GM04503 (cell line): Measurements from ENCODE around the gene IFRD1.
A peak's percentile ranks its signal among the peaks of the same experiment; 100 is the strongest.

Experiments
- DNase-seq: peaks from one replicate; pipeline ENCODE4 v3.0.0-alpha.2; 2012; ENCODE audit warnings: low read depth

Gene IFRD1

GRCh38 chr7:112449902-112450806 is at the start of gene IFRD1:
Gene IFRD1, plus strand, starts transcription at chr7:112450460. Its CDS starts 229 bp downstream, at chr7:112450689.
- peak; percentile 85 for DNase-seq

- no peak for DNase-seq
These were observed 45.9 kb upstream of the IFRD1 start for GRCh38 chr7:112404321-112404720.

DNA sequence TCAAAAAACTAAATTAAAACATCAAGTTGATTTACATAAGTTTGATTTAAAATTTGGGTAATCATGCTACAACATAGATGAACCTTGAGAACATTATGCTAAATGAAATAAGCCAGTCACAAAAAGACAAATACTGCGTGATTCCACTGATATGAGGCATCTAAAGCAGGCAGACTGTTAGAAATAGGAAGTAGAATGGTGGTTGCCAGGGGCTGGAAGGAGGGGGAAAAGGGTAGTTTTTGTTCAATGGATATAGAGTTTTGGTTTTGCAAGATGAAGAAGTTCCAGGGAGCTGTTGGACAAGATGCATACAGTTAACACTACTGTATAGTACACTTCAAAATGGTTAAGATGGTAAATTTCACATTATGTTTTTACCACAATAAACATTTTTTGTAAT is 45.0 kb upstream of the IFRD1 start:
- no peak for DNase-seq

DNA sequence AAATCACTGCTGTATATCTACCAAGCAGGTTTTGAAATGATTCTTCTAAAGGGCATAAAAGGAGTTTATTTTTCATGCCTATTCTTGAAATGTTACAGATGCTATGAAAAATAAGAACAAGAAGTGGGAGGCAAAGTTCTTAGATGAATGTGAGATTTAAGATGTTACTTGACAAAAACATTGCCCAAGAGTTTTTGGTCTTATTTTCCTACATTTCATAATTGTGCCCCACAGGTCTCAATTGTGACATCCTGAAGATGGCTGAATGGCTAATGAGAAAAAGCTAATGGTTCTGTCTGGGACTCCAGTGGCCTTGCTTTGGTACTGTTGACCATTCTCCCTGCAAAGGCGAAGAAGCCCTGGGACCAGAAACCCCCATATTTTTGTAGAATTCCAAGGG is 43.0 kb upstream of the IFRD1 start:
- DNase-seq, result no peak

DNA sequence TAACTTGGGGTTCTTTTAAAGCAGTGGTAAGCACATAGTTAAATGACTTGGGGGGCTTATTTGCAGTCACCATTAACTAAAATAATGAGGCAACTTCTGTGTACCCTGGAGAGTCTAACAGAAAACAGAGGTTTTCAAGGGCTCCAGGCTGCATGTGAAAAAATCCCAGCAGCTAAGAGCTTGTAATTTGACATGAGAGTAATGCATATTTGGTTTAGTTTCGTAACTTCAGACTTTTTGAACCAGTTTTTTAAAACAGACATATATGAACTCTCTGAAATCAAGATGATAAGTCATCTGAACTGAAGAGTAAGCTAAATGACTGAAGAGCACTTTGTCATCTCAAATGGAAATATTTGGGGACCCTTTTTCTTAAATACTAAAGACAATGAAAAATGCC is 40.2 kb upstream of the IFRD1 start:
- DNase-seq, result no peak

DNA sequence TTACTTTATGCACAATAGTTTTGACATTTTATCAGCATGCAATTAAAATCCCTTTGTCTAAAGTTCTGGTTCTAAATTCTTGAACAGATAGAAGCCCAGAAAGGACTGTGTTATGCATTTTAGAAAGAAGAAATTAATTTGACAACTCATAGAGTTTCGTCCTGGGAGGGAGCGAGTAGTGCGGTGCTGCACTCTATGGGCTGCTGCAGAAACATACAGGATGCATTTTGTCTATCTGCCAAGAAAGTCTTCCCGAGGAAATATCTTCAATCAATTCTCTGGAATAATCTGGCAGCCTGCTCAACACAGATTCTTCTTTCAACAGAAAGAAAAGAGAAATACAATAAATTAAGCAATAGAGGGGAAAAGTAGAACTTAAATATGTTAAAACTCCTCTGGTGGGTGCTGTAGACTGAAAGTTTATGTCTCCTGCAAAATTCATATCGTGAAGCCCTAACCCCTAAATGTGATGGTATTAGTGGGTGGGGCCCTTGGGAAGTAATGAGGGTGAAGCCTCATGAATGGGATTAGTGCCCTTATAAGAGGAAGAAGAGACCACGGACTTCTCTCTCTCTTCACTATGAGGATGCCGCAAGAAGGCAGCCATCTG is 39.0 kb upstream of the IFRD1 start:
- DNase-seq, result no peak

DNA sequence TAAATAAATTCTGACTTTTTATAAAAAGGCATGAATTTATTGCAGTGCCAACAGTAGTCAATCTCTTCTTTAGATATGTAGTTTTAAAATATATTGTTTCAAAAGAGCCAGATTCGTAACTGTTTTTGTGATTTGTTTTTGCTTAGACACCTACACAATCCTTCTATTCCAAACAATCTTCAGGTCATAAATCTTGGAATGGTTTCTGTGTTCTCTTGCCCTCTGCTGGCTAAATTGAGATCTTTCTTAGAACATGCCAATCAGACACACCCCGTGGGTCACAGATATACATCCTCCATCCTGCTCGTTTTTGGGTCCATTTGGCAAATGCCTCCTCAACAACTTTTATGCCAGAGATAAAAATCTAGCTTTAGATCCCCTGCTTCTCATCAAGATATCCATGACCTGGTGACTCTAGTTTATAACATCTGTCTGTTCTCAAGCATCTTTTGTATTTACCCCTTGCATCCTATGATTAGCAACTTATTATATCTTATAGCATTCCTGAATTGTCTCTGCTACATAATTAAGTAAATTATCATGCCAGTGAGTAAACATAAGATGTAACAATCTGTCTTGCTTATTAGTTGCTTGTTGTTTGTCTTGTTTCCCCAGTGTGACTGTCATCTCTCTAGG is 35.3 kb upstream of the IFRD1 start:
- DNase-seq, result no peak

DNA sequence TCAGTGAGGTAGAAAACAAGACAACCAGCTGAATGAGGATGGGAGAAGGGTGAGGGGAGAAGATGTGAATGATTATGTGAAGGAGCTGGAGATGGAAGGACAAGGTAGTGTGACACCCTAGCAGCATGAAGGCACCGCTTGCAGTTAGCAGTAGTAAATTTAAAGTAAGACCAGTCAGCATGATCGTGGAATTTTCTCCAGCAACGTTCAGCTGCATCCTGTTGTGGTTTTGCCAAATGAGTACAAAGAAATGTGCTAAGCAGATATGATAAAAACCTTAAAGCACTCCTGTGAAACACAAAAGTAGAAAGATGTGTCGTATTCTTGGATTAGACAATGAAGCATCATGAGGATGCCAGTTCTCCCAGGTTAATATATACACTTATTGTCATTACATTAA is 34.1 kb upstream of the IFRD1 start:
- no peak for DNase-seq

DNA sequence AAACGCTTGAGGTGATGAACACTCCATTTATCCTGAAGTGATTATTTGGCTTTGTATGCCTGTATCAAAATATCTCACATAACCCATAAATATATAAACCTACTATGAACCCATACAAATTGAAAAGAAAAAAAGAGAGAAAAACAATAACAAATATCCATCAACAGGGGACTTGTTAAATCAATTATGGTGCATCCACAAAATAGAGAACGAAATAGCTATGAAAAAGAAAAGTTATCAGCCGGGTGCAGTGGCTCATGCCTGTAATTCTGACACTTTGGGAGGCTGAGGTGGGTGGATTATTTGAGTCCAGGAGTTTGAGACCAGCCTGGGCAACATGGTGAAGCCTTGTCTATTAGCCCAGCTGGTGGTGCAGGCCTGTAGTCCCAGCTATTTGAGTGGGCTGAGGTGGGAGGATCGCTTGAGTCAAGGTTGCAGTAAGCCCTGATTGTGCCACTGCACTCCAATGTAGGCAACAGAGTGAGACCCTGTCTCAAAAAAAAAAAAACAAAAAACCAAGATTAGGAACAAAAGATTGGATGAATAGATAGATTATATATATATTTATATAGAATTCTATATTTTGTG is 30.6 kb upstream of the IFRD1 start:
- DNase-seq, result no peak

- no peak for DNase-seq
These were observed 29.9 kb upstream of the IFRD1 start for GRCh38 chr7:112420236-112420861.

DNA sequence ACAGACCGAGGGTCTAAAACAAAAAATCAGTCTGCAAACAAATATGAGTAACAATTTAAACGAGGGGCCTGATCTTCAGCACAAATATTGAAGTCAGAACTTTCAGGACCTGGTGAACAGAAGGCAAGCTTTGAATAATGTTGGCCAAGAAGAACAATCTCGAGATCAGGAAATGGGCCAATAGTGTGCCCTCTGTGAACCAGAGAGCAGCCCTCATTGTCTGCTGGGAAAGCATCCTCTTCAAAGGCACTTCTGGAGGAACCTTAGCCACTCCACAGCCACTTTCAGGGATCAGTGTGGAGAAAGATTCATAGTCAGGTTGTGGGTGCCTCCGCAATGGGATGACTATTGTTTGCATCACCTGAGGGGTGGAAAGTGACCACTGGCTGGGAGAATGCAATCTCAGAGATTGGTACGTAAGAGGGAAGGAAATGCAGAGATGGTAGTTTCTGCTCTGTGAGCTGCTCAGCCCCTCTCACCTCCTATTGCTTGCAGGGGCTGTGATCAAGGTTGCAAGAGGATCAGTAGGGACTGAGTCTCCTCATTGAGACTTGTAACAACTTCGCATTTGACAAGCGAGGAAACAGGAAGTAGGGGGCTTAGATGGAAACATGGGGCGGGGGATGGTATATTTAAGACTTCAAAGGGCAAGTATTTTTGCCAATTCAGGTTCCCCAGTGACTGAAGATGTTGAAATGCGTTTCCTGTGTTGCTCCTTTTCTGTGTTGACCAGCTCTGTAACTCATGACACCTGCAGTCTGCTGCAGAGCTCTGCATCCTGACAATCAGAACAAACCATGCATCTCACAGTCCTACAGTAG is 28.4 kb upstream of the IFRD1 start:
- DNase-seq, result no peak

GRCh38 chr7:112422842-112423496 is 27.3 kb upstream of the IFRD1 start:
- DNase-seq, result peak; percentile 85

DNA sequence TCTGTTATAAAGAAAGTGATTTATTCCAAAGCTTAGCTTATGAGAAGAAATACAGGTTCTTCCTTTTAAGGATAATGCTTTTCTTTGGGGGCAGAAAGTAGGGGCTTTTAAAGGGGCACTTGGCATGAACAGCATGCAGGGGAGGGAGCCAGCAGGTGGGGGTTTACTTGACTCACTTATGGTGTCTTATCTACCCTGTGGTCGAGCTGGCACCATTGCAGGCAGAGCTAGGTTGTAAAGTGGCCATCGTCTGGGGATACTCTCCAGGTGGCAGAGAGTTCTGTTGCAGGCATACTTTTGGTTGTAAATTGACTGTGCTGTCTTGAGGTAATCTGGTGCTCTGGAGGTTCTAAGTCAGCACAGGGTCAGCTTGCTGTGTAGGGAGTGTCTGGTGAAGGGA is 26.3 kb upstream of the IFRD1 start:
- no peak for DNase-seq

DNA sequence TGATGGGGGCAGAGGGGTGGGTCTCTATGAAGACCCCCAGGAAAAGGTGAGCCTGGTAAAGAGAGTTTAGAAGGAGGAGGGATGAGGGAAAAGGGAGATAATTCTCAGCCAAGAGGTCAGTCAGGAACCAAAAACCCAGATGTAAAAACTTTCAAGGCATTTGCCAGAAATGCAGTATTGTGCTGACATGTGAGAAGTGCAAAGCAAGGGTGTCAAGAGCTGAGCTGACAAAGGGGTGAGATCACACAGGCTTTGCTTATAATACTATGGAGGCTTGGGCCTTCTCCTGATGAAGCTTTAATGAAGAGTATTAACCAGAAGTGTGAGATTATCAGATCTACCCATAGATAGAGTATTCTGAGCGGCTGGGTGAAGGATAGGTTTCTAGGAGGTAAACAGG is 22.3 kb upstream of the IFRD1 start:
- no peak for DNase-seq

DNA sequence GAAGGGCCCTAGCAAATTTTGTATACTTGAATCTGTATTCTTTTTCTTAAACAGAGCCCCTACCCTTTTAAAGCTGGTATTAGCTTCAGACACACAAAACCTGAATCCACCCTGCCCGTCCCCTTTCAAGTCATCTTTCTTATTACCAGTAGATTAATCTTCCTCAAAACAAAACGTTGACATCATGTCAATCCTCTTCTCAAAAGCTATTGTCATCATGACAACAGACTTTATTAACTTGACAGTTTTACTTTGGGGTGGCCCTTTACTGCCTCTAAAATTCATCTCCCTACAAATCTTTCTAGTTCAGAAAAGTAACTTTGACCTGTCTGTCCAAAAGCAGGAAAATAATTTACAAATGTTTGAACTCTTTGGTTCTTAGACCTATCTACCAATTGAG is 21.5 kb upstream of the IFRD1 start:
- no peak for DNase-seq

GRCh38 chr7:112430649-112431048 is 19.6 kb upstream of the IFRD1 start:
- no peak for DNase-seq

GRCh38 chr7:112431803-112432202 is 18.5 kb upstream of the IFRD1 start:
- DNase-seq, result no peak

DNA sequence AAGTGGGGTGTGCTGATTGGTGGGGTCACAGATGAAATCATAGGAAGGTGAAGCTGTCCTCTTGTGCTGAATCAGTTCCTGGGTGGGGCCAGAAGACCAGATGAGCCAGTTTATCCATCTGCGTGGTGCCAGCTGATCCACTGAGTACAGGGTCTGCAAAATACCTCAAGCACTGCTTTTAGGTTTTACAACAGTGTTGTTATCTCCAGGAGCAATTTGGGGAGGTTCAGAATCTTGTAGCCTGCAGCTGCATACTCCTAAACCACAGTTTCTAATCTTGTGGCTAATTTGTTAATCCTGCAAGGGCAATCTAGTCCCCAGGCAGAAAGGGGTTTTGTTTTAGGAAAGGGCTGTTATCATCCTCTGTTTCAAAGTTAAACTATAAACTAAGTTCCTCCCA is 17.0 kb upstream of the IFRD1 start:
- DNase-seq, result no peak

DNA sequence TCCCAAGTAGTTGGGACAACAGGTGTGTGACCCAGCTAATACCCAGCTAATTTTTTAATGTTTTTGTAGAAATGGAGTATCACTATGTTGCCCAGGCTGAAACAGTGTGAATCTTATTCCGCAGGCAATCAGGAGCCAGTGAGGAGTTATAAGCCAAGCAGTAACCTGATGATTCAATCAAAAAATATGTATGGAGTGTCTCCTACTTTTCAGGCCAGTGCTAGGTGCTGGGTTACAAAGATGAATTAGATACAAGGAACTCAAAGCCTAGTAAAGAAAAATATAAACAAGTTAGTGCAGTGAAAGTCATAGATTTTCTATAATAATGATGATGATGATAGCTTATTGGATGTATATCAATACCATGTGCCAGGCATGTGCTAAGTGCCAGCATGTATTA is 13.2 kb upstream of the IFRD1 start:
- no peak for DNase-seq

GRCh38 chr7:112439476-112439875 is 10.8 kb upstream of the IFRD1 start:
- no peak for DNase-seq

- no peak for DNase-seq
These were observed 8.1 kb upstream of the IFRD1 start for GRCh38 chr7:112442210-112442609.
